IPS-15b (cell line): ENCODE data around the gene JAKMIP3.
"Not testable (repeated sequence)": the region's sequence is repeated elsewhere in the genome, so short reads cannot be mapped to it uniquely, and the experiment has no call there.

Source experiments
- H3K27me3 ChIP-seq: one replicate; pipeline ENCODE4 v1.6.1; 2013; ENCODE audit warnings: low read length; ENCODE audit not compliant: control insufficient read depth, insufficient read depth
- H3K36me3 ChIP-seq: one replicate; pipeline ENCODE4 v1.6.1; 2013; ENCODE audit warnings: low read length; ENCODE audit not compliant: control insufficient read depth, insufficient read depth
- H3K4me1 ChIP-seq: one replicate; pipeline ENCODE4 v1.6.1; 2013; ENCODE audit warnings: mild to moderate bottlenecking, low read length; ENCODE audit not compliant: control insufficient read depth, insufficient read depth
- H3K4me3 ChIP-seq: one replicate; pipeline ENCODE4 v1.5.1; 2013; ENCODE audit warnings: low read depth, low read length
- H3K9ac ChIP-seq: one replicate; pipeline ENCODE4 v1.6.1; 2013; ENCODE audit warnings: low read depth, mild to moderate bottlenecking, low read length
- H3K9me3 ChIP-seq: one replicate; pipeline ENCODE4 v1.6.1; 2013; ENCODE audit warnings: mild to moderate bottlenecking, low read length; ENCODE audit not compliant: control insufficient read depth, insufficient read depth

JAKMIP3 gene

GRCh38 chr10:132069122-132069848 is 3.5 kb downstream of the JAKMIP3 start:
- Histone ChIP-seq H3K27me3 (no peaks in the 10 kb centered on the region), H3K9me3 (no peaks in the 10 kb centered on the region), H3K9ac (no peak overlapping the region), H3K36me3 (no peaks in the 10 kb centered on the region), H3K4me1 (peaks cover 6% of the 10 kb centered on the region), H3K4me3 (no peak overlapping the region)

GRCh38 chr10:132069849-132070182 is 4.1 kb downstream of the JAKMIP3 start:
- Histone ChIP-seq H3K9me3 (no peaks in the 10 kb centered on the region), H3K4me1 (peaks cover 6% of the 10 kb centered on the region), H3K36me3 (no peaks in the 10 kb centered on the region), H3K4me3 (no peak overlapping the region), H3K27me3 (no peaks in the 10 kb centered on the region), H3K9ac (no peak overlapping the region)

- no peaks in the 10 kb centered on the region for H3K27me3 ChIP-seq
- H3K4me1 ChIP-seq: peaks cover 4% of the 10 kb centered on the region
- H3K9ac ChIP-seq: no peak overlapping the region
- H3K4me3 ChIP-seq: no peak overlapping the region
- no peaks in the 10 kb centered on the region for H3K9me3 ChIP-seq
- no peaks in the 10 kb centered on the region for H3K36me3 ChIP-seq
Observed at GRCh38 chr10:132070724-132071123, 5.0 kb downstream of the JAKMIP3 start.

- no peak overlapping the region for H3K9ac ChIP-seq
- H3K27me3 ChIP-seq: no peaks in the 10 kb centered on the region
- no peaks in the 10 kb centered on the region for H3K9me3 ChIP-seq
- H3K4me3 ChIP-seq: no peak overlapping the region
- no peaks in the 10 kb centered on the region for H3K4me1 ChIP-seq
- H3K36me3 ChIP-seq: no peaks in the 10 kb centered on the region
Observed at GRCh38 chr10:132071667-132072066, 5.9 kb downstream of the JAKMIP3 start.

GRCh38 chr10:132075909-132076577 is 10.3 kb downstream of the JAKMIP3 start:
- H3K4me1 ChIP-seq: no peaks in the 10 kb centered on the region
- H3K36me3 ChIP-seq: no peaks in the 10 kb centered on the region

GRCh38 chr10:132076578-132077081 is 10.9 kb downstream of the JAKMIP3 start:
- Histone ChIP-seq H3K4me1 (no peaks in the 10 kb centered on the region), H3K36me3 (no peaks in the 10 kb centered on the region), H3K27me3 (no peaks in the 10 kb centered on the region), H3K9me3 (no peaks in the 10 kb centered on the region), H3K4me3 (no peak overlapping the region), H3K9ac (no peak overlapping the region)

More at GRCh38 chr10:132075909-132076577, 10.3 kb downstream of the JAKMIP3 start:
- no peaks in the 10 kb centered on the region for H3K27me3 ChIP-seq
- no peak overlapping the region for H3K9ac ChIP-seq
- no peak overlapping the region for H3K4me3 ChIP-seq
- no peaks in the 10 kb centered on the region for H3K9me3 ChIP-seq

- H3K4me1 ChIP-seq: no peaks in the 10 kb centered on the region
- H3K4me3 ChIP-seq: no peak overlapping the region
- no peaks in the 10 kb centered on the region for H3K27me3 ChIP-seq
- H3K36me3 ChIP-seq: no peaks in the 10 kb centered on the region
- no peaks in the 10 kb centered on the region for H3K9me3 ChIP-seq
- no peak overlapping the region for H3K9ac ChIP-seq
Observed at GRCh38 chr10:132077091-132077490, 11.3 kb downstream of the JAKMIP3 start.

GRCh38 chr10:132078746-132079345 is 13.1 kb downstream of the JAKMIP3 start:
- no peaks in the 10 kb centered on the region for H3K36me3 ChIP-seq
- no peak overlapping the region for H3K9ac ChIP-seq
- no peaks in the 10 kb centered on the region for H3K4me1 ChIP-seq

GRCh38 chr10:132084384-132084783 is 18.6 kb downstream of the JAKMIP3 start:
- H3K9ac ChIP-seq, H3K4me1 ChIP-seq, H3K4me3 ChIP-seq, H3K9me3 ChIP-seq, H3K27me3 ChIP-seq, H3K36me3 ChIP-seq: not testable (repeated sequence)

More at GRCh38 chr10:132078746-132079345, 13.1 kb downstream of the JAKMIP3 start:
- Histone ChIP-seq H3K4me3 (no peak overlapping the region), H3K9me3 (no peaks in the 10 kb centered on the region), H3K27me3 (no peaks in the 10 kb centered on the region)

GRCh38 chr10:132093236-132093635 is 27.5 kb downstream of the JAKMIP3 start:
- H3K9me3 ChIP-seq, H3K4me3 ChIP-seq, H3K9ac ChIP-seq, H3K36me3 ChIP-seq, H3K4me1 ChIP-seq, H3K27me3 ChIP-seq: not testable (repeated sequence)

GRCh38 chr10:132094581-132095234 is 29.0 kb downstream of the JAKMIP3 start:
- Histone ChIP-seq H3K9ac (no peak overlapping the region), H3K27me3 (no peaks in the 10 kb centered on the region), H3K36me3 (no peaks in the 10 kb centered on the region), H3K9me3 (no peaks in the 10 kb centered on the region), H3K4me1 (no peaks in the 10 kb centered on the region), H3K4me3 (no peak overlapping the region)
